A549 (cell line): ENCODE data around the gene ARHGEF7.

Source experiments
- ESRRA ChIP-seq: fragments of 150-350 bp; IDR thresholded peaks from 2 replicates; pipeline ENCODE4 v1.6.1; 2014; ENCODE audit warnings: mild to moderate bottlenecking, low read length, borderline replicate concordance
- HDAC2 ChIP-seq: fragments of 200-600 bp; sonication (generic); IDR thresholded peaks from 2 replicates; pipeline ENCODE4 v1.6.1; 2016
- JUNB ChIP-seq: fragments of >200 bp; sonication (Bioruptor Twin); formaldehyde crosslinking; IDR thresholded peaks from 2 replicates; pipeline ENCODE4 v1.6.1; 2016
- RFX5 ChIP-seq: fragments of 450-650 bp; IDR thresholded peaks from 2 replicates; pipeline ENCODE4 v1.7.1; 2014; ENCODE audit warnings: antibody characterized with exemption, mild to moderate bottlenecking, moderate library complexity
- ZFP36 ChIP-seq: fragments of 450-650 bp; IDR thresholded peaks from 2 replicates; pipeline ENCODE4 v1.6.1; 2014; ENCODE audit warnings: borderline replicate concordance; ENCODE audit not compliant: partially characterized antibody

- no peak for TF ChIP-seq RFX5
- no peak for TF ChIP-seq ESRRA
- no peak for TF ChIP-seq ZFP36
- no peak for TF ChIP-seq HDAC2
- no peak for TF ChIP-seq JUNB
These were observed 61.3 kb downstream of the ARHGEF7 start for GRCh38 chr13:111176421-111176820.
